Uterus (tissue), 4 donors: ENCODE data around the gene KLK13. TPM values are rescaled to one million over a fixed set of nuclear protein-coding genes. Genes with fewer than 3 reads are reported as not detected.

Experiments
- DNase-seq, 2 donors: peaks; one replicate each; pipeline ENCODE4 v3.0.0-alpha.2; 2019 to 2020
- H3K27ac ChIP-seq, 2 donors: fragments of 200-600 bp; sonication (generic); 1 replicate in 1 of 2; 2 replicates in 1 of 2; pipeline ENCODE4 v1.5.1; 2016 to 2018
- H3K27me3 ChIP-seq, 2 donors: fragments of 200-600 bp; sonication (generic); one replicate each; pipeline ENCODE4 v1.5.1; 2018 to 2019; ENCODE audit warnings: control low read depth in 1 of 2
- H3K36me3 ChIP-seq, 2 donors: fragments of 200-600 bp; sonication (generic); one replicate each; pipeline ENCODE4 v1.5.1; 2019; ENCODE audit warnings: control low read depth in 1 of 2
- H3K4me1 ChIP-seq, 2 donors: fragments of 200-600 bp; sonication (generic); one replicate each; pipeline ENCODE4 v1.5.1; 2018 to 2019; ENCODE audit warnings: control low read depth in 1 of 2
- H3K4me3 ChIP-seq, 2 donors: fragments of 200-600 bp; sonication (generic); 1 replicate in 1 of 2; 2 replicates in 1 of 2; pipeline ENCODE4 v1.5.1; 2018 to 2019; ENCODE audit warnings: mild to moderate bottlenecking in 1 of 2
- H3K9me3 ChIP-seq, 2 donors: fragments of 200-600 bp; sonication (generic); one replicate each; pipeline ENCODE4 v1.5.1; 2019; ENCODE audit warnings: control low read depth in 1 of 2
- POLR2A ChIP-seq, 2 donors: fragments of 450-650 bp; IDR thresholded peaks; one replicate each; pipeline ENCODE4 v1.6.1; 2016; ENCODE audit warnings: antibody characterized with exemption in 2 of 2, mild to moderate bottlenecking in 1 of 2, moderate library complexity in 1 of 2
- intact Hi-C: fragments of 100-400 bp; cut with DNase I; formaldehyde crosslinking; loops from one replicate; pipeline ENCODE4 v1.15.1; 2023; ENCODE audit warnings: low total_unique reads
- total RNA-seq, 4 donors: library from RNA; depleted of rRNA in 3 of 4; stranded (reverse); fragments of >200 nt in 3 of 4; gene quantifications; one replicate each; pipeline versions ENCODE4 v1.1.0 to v1.2.4, GENCODE V29; 2014 to 2023
- TF ChIP-seq, protein P1 (sequence below), 4 experiments: fragments of 200-600 bp in 2 of 4; fragments of 450-650 bp in 2 of 4; sonication (generic) in 2 of 4; IDR thresholded peaks; one replicate each; pipeline ENCODE4 v1.5.1; 2016 to 2019; ENCODE audit warnings: antibody characterized with exemption in 4 of 4, mild to moderate bottlenecking in 2 of 4, moderate library complexity in 1 of 4
- donor health status: DM: yes; HTN: yes; CAD: no.

Gene KLK13
- total RNA-seq, 4 donors from 2014 or later, result not detected

DNA sequence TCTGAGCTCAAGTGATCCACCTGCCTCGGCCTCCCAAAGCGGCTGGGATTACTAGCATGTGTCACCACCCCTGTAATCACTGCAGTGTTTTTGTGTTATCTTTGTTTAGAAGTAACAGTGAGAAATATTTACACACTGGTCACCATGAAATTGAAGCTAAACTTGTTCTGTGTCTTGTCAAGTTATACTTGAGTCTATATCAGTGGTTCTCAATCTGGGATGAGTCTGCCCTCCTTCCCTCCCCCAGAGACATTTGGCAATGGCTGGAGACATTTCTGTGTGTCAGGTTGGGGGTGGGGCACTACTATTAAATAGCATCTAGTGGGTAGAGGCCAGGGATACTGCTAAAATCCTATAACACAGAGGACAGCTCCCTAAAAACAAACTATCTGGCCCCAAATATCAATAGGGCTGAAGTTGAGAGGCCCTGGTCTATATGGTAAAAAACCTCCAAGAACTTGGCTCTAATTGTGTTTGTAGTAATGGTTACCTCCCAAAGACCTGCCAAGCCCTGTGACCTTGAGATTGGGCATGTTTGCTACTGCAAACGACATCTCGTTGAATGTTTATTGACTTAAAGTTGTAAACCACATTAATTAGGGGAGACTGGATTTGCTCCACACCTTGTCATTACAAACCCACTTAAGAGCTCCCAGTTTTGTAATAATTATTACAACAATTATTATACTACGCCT, 36.4 kb upstream of the KLK13 start:
- intact Hi-C loops, result no loop called here
- H3K4me3 ChIP-seq, result no peak overlapping the region
- H3K27me3 ChIP-seq, result no peaks in the 10 kb centered on the region
- H3K4me1 ChIP-seq, result no peaks in the 10 kb centered on the region
- H3K36me3 ChIP-seq, result no peaks in the 10 kb centered on the region
- H3K27ac ChIP-seq, result no peak overlapping the region
- peak in 1 of 2 donors; percentile 54 for DNase-seq
- TF ChIP-seq, protein P1, sequence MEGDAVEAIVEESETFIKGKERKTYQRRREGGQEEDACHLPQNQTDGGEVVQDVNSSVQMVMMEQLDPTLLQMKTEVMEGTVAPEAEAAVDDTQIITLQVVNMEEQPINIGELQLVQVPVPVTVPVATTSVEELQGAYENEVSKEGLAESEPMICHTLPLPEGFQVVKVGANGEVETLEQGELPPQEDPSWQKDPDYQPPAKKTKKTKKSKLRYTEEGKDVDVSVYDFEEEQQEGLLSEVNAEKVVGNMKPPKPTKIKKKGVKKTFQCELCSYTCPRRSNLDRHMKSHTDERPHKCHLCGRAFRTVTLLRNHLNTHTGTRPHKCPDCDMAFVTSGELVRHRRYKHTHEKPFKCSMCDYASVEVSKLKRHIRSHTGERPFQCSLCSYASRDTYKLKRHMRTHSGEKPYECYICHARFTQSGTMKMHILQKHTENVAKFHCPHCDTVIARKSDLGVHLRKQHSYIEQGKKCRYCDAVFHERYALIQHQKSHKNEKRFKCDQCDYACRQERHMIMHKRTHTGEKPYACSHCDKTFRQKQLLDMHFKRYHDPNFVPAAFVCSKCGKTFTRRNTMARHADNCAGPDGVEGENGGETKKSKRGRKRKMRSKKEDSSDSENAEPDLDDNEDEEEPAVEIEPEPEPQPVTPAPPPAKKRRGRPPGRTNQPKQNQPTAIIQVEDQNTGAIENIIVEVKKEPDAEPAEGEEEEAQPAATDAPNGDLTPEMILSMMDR (IDR thresholded peaks at IDR 0.05), result no peak
- TF ChIP-seq POLR2A (IDR thresholded peaks at IDR 0.05), result no peak
- H3K9me3 ChIP-seq, result no peaks in the 10 kb centered on the region

DNA sequence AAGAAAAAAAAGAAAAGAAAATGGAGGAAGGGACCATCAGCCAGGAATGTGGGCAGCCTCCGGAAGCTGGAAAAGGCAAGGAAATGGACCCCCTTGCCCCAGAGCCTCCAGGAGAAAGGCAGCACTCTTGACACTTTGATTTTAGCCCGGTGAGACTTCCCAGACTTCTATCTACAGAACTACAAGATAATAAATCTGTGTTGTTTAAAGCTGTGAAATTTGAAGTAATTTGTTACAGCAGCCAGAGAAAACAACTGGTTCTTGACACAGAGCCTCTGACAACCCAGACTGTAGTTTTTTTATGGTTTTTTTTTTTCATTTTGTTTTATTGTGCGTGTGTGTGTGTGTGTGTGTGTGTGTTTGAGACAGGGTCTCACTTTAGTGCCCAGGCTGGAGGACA, 35.7 kb upstream of the KLK13 start:
- intact Hi-C loops, result no loop called here
- Histone ChIP-seq H3K36me3 (no peaks in the 10 kb centered on the region), H3K4me1 (no peaks in the 10 kb centered on the region), H3K27me3 (no peaks in the 10 kb centered on the region), H3K9me3 (no peaks in the 10 kb centered on the region), H3K4me3 (no peak overlapping the region), H3K27ac (no peak overlapping the region)
- DNase-seq, result no peak
- TF ChIP-seq, protein P1 (IDR thresholded peaks at IDR 0.05), result no peak
- TF ChIP-seq POLR2A (IDR thresholded peaks at IDR 0.05), result no peak

DNA sequence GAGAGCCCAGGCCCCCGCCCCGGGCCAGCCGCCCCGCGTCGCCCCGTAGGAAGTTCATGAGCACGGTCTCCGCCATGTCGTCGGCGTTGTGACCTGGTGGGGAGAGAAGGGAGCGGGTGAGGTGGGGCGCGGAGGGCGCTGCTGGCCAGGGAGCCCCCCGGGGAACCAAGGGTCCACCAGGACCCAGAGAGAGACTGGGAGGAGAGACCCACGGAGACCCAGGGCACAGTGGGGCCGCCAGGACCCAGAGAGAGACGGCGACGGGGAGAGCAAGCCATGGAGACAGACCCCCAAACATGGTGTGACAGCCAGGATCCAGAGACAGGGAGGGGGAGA, 34.1 kb upstream of the KLK13 start:
- intact Hi-C loops, result no loop called here
- Histone ChIP-seq H3K27ac (no peak overlapping the region), H3K36me3 (no peaks in the 10 kb centered on the region), H3K27me3 (no peaks in the 10 kb centered on the region), H3K4me1 (no peaks in the 10 kb centered on the region), H3K4me3 (no peak overlapping the region), H3K9me3 (no peaks in the 10 kb centered on the region)
- TF ChIP-seq POLR2A (IDR thresholded peaks at IDR 0.05), result no peak
- TF ChIP-seq, protein P1 (IDR thresholded peaks at IDR 0.05), result no peak
- no peak for DNase-seq

DNA sequence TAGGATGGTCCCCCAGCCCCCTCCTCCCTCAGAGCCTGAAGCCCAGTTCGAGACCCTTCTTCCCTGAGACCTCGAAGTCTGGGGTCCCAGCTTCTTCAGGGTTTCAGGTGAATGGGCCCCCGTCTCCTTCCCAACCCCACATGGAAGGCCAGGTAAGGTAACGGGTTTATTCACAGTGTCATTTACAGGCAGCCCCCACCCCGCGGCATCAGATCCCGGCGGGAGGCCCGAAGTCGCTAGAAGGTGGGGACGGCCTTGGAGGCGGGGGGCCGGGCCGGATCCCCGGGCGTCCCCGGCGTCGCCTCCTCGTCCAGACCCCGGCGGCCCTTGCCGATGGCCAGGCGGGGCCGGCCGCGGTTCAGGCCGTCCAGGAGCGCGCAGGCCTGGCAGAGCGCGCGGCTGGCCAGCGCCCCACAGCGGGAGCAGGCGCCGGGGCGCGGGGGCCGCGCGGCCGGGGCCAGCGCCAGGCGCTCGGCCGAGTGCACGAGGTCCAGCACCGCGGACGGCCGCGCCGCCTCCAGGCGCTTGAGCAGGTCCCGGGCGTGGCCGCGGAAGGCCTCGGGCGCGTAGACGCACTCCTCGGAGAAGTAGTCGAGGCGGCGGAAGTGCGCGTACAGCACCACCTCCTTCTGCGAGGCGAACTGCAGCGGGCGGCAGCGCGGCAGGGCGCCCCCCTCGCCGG, 33.6 kb upstream of the KLK13 start:
- intact Hi-C loops, result no loop called here
- TF ChIP-seq POLR2A (IDR thresholded peaks at IDR 0.05), result no peak
- TF ChIP-seq, protein P1 (IDR thresholded peaks at IDR 0.05), result peak in 1 of 4 experiments; percentile 16
- no peaks in the 10 kb centered on the region for H3K9me3 ChIP-seq
- H3K36me3 ChIP-seq, result no peaks in the 10 kb centered on the region
- no peak for DNase-seq
- no peaks in the 10 kb centered on the region for H3K27me3 ChIP-seq
- no peak overlapping the region for H3K27ac ChIP-seq
- no peak overlapping the region for H3K4me3 ChIP-seq
- H3K4me1 ChIP-seq, result no peaks in the 10 kb centered on the region

DNA sequence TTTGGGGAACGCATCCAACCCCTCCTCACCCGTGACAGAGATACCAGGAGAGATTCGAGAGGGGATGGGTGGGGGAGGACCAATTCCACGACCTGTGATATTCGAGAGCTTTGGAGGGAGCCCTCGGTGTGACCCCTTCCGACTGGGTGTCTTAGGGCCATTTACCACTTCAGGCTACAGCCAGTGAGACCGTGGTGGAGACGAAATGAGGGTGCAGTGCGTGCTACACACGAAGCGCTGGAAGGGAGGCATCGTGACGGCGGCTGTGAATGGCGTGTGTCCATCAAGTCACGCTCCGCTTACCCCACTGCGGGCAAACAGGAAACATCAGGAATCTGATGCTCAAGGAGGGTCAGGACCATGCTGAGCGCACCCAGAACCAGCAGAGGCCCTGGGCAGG, 32.9 kb upstream of the KLK13 start:
- H3K27ac ChIP-seq, result no peak overlapping the region
- no peaks in the 10 kb centered on the region for H3K9me3 ChIP-seq
- DNase-seq, result no peak
- intact Hi-C loops, result no loop called here
- no peak for TF ChIP-seq POLR2A (IDR thresholded peaks at IDR 0.05)
- TF ChIP-seq, protein P1 (IDR thresholded peaks at IDR 0.05), result no peak
- H3K4me1 ChIP-seq, result no peaks in the 10 kb centered on the region
- H3K4me3 ChIP-seq, result no peak overlapping the region
- no peaks in the 10 kb centered on the region for H3K27me3 ChIP-seq
- no peaks in the 10 kb centered on the region for H3K36me3 ChIP-seq
